HG03095 (cell line): ENCODE data around the gene GRB14.
"Not testable (repeated sequence)": the region's sequence is repeated elsewhere in the genome, so short reads cannot be mapped to it uniquely, and the experiment has no call there.

Experiments used
- ATAC-seq: cut with Tn5 transposase; IDR thresholded peaks from one replicate; pipeline ENCODE4 v1.9.1; 2021; ENCODE audit warnings: moderate library complexity; ENCODE audit not compliant: unreplicated experiment

Gene GRB14

GRCh38 chr2:164620873-164621763 lies at the start of gene GRB14:
GRB14 (minus strand) TSS chr2:164621482; CDS start chr2:164621309, 173 bp downstream.
- ATAC-seq = no peak

- no peak for ATAC-seq
Measured at GRCh38 chr2:164669291-164669690, 48.0 kb upstream of the GRB14 start.

- ATAC-seq = no peak
Measured at GRCh38 chr2:164667566-164667965, 46.3 kb upstream of the GRB14 start.

- ATAC-seq = no peak
Measured at GRCh38 chr2:164664070-164664469, 42.8 kb upstream of the GRB14 start.

- no peak for ATAC-seq
Measured at GRCh38 chr2:164662868-164663631, 41.8 kb upstream of the GRB14 start.

GRCh38 chr2:164662066-164662465 lies 40.8 kb upstream of the GRB14 start:
- ATAC-seq = no peak

- no peak for ATAC-seq
Measured at GRCh38 chr2:164661349-164661748, 40.1 kb upstream of the GRB14 start.

- ATAC-seq = no peak
Measured at GRCh38 chr2:164657129-164657528, 35.8 kb upstream of the GRB14 start.

- no peak for ATAC-seq
Measured at GRCh38 chr2:164655750-164656149, 34.5 kb upstream of the GRB14 start.

GRCh38 chr2:164655336-164655735 lies 34.1 kb upstream of the GRB14 start:
- no peak for ATAC-seq

- no peak for ATAC-seq
Measured at GRCh38 chr2:164651361-164651760, 30.1 kb upstream of the GRB14 start.

GRCh38 chr2:164644036-164644700 lies 22.9 kb upstream of the GRB14 start:
- ATAC-seq = no peak

- peak; percentile 68 for ATAC-seq
Measured at GRCh38 chr2:164642946-164643555, 21.8 kb upstream of the GRB14 start.

- ATAC-seq = no peak
Measured at GRCh38 chr2:164642268-164642667, 21.0 kb upstream of the GRB14 start.

- not testable (repeated sequence) for ATAC-seq
Measured at GRCh38 chr2:164628319-164628718, 7.0 kb upstream of the GRB14 start.

GRCh38 chr2:164625378-164625971 lies 4.2 kb upstream of the GRB14 start:
- no peak for ATAC-seq

- ATAC-seq = no peak
Measured at GRCh38 chr2:164624316-164624715, 3.0 kb upstream of the GRB14 start.

- ATAC-seq = no peak
Measured at GRCh38 chr2:164622338-164623106, 1.2 kb upstream of the GRB14 start.

GRCh38 chr2:164621764-164622105 lies 453 bp upstream of the GRB14 start:
- no peak for ATAC-seq

- ATAC-seq = no peak
Measured at GRCh38 chr2:164620457-164620856, 825 bp downstream of the GRB14 start.
